Immature natural killer cell (primary cell): ENCODE data around the gene IQCK. TPM values are rescaled to one million over a fixed set of nuclear protein-coding genes. Genes with fewer than 3 reads are reported as not detected.

Source experiments
- DNase-seq, 3 donors: peaks; one replicate each; pipeline ENCODE4 v3.0.0; 2022; ENCODE audit warnings: mixed read lengths in 1 of 3
- H3K27ac Mint-ChIP-seq, 6 donors: one replicate each; pipeline ENCODE4 v1.8.0; 2020; ENCODE audit warnings: mixed read lengths in 6 of 6, mild to moderate bottlenecking in 5 of 6, inconsistent platforms in 4 of 6, moderate library complexity in 3 of 6
- H3K27me3 Mint-ChIP-seq, 3 donors: one replicate each; pipeline ENCODE4 v1.8.0; 2020 to 2021; ENCODE audit warnings: low read depth in 3 of 3, mild to moderate bottlenecking in 3 of 3, mixed read lengths in 3 of 3, moderate library complexity in 3 of 3, inconsistent platforms in 1 of 3
- H3K36me3 Mint-ChIP-seq, 3 donors: one replicate each; pipeline ENCODE4 v1.8.0; 2020; ENCODE audit warnings: mixed read lengths in 3 of 3, inconsistent platforms in 2 of 3, mild to moderate bottlenecking in 2 of 3
- H3K4me1 Mint-ChIP-seq, 2 donors: one replicate each; pipeline ENCODE4 v1.8.0; 2020; ENCODE audit warnings: inconsistent platforms in 2 of 2, mild to moderate bottlenecking in 2 of 2, mixed read lengths in 2 of 2, moderate library complexity in 1 of 2
- H3K4me3 Mint-ChIP-seq, 5 donors: one replicate each; pipeline ENCODE4 v1.8.0; 2020; ENCODE audit warnings: mild to moderate bottlenecking in 5 of 5, mixed read lengths in 5 of 5, inconsistent platforms in 3 of 5, moderate library complexity in 3 of 5
- H3K9me3 Mint-ChIP-seq, 6 donors: one replicate each; pipeline ENCODE4 v1.8.0; 2020; ENCODE audit warnings: mild to moderate bottlenecking in 6 of 6, mixed read lengths in 6 of 6, inconsistent platforms in 4 of 6, moderate library complexity in 3 of 6
- polyA plus RNA-seq, 3 donors: library from polyadenylated mRNA; unstranded; fragments of 300-500 nt; fragmentation: Illumina TruSeq; gene quantifications; one replicate each; pipeline ENCODE4 v1.2.3, GENCODE V29; 2021

Gene IQCK
- polyA plus RNA-seq, 3 donors from 2014 or later = 0.95 to 3.5 TPM; not detected in 1

GRCh38 chr16:19817122-19817521 lies 99.1 kb downstream of the IQCK start:
- Mint-ChIP-seq H3K27ac (no peak overlapping the region), H3K4me3 (no peak overlapping the region), H3K9me3 (peaks cover 0 to 6% (median 0%) of the 10 kb centered on the region in 6 donors), H3K36me3 (no peaks in the 10 kb centered on the region), H3K4me1 (no peaks in the 10 kb centered on the region), H3K27me3 (peaks cover 2 to 5% (median 3%) of the 10 kb centered on the region in 3 donors)
- no peak for DNase-seq

GRCh38 chr16:19817875-19818274 lies 99.8 kb downstream of the IQCK start:
- no peak for DNase-seq
- Mint-ChIP-seq H3K4me3 (no peak overlapping the region), H3K27me3 (peaks cover 0 to 5% (median 3%) of the 10 kb centered on the region in 3 donors), H3K27ac (no peak overlapping the region), H3K9me3 (peaks cover 0 to 4% (median 0%) of the 10 kb centered on the region in 6 donors), H3K36me3 (no peaks in the 10 kb centered on the region), H3K4me1 (no peaks in the 10 kb centered on the region)

- H3K36me3 Mint-ChIP-seq = no peaks in the 10 kb centered on the region
- no peak overlapping the region for H3K4me3 Mint-ChIP-seq
- H3K27ac Mint-ChIP-seq = no peak overlapping the region
- no peak for DNase-seq
- H3K4me1 Mint-ChIP-seq = no peaks in the 10 kb centered on the region
- peaks cover 0 to 5% (median 2%) of the 10 kb centered on the region in 3 donors for H3K27me3 Mint-ChIP-seq
- H3K9me3 Mint-ChIP-seq = no peaks in the 10 kb centered on the region
Measured at GRCh38 chr16:19822533-19822932, 104.5 kb downstream of the IQCK start.

- H3K4me1 Mint-ChIP-seq = no peaks in the 10 kb centered on the region
- H3K27me3 Mint-ChIP-seq = peaks cover 0 to 5% (median 2%) of the 10 kb centered on the region in 3 donors
- H3K36me3 Mint-ChIP-seq = no peaks in the 10 kb centered on the region
- H3K9me3 Mint-ChIP-seq = no peaks in the 10 kb centered on the region
- DNase-seq = no peak
- H3K27ac Mint-ChIP-seq = no peak overlapping the region
- H3K4me3 Mint-ChIP-seq = no peak overlapping the region
Measured at GRCh38 chr16:19823322-19823721, 105.3 kb downstream of the IQCK start.

GRCh38 chr16:19824216-19824615 lies 106.1 kb downstream of the IQCK start:
- no peak overlapping the region for H3K4me3 Mint-ChIP-seq
- H3K4me1 Mint-ChIP-seq = no peaks in the 10 kb centered on the region
- peaks cover 0 to 5% (median 0%) of the 10 kb centered on the region in 3 donors for H3K27me3 Mint-ChIP-seq
- no peaks in the 10 kb centered on the region for H3K36me3 Mint-ChIP-seq
- no peak overlapping the region for H3K27ac Mint-ChIP-seq
- no peak for DNase-seq
- no peaks in the 10 kb centered on the region for H3K9me3 Mint-ChIP-seq

GRCh38 chr16:19829844-19830692 lies 112.0 kb downstream of the IQCK start:
- no peaks in the 10 kb centered on the region for H3K4me1 Mint-ChIP-seq
- no peak overlapping the region for H3K27ac Mint-ChIP-seq
- no peaks in the 10 kb centered on the region for H3K9me3 Mint-ChIP-seq
- H3K27me3 Mint-ChIP-seq = peaks cover 0 to 2% (median 2%) of the 10 kb centered on the region in 3 donors
- DNase-seq = no peak
- no peak overlapping the region for H3K4me3 Mint-ChIP-seq
- H3K36me3 Mint-ChIP-seq = no peaks in the 10 kb centered on the region

GRCh38 chr16:19830902-19831560 lies 113.0 kb downstream of the IQCK start:
- H3K4me3 Mint-ChIP-seq = no peak overlapping the region
- H3K4me1 Mint-ChIP-seq = no peaks in the 10 kb centered on the region
- peaks cover 0 to 2% (median 2%) of the 10 kb centered on the region in 3 donors for H3K27me3 Mint-ChIP-seq
- H3K27ac Mint-ChIP-seq = no peak overlapping the region
- no peak for DNase-seq
- no peaks in the 10 kb centered on the region for H3K36me3 Mint-ChIP-seq
- H3K9me3 Mint-ChIP-seq = no peaks in the 10 kb centered on the region

- Mint-ChIP-seq H3K27me3 (peaks cover 0 to 4% (median 2%) of the 10 kb centered on the region in 3 donors), H3K4me3 (no peak overlapping the region), H3K36me3 (no peaks in the 10 kb centered on the region), H3K9me3 (no peaks in the 10 kb centered on the region), H3K4me1 (no peaks in the 10 kb centered on the region), H3K27ac (no peak overlapping the region)
- DNase-seq = no peak
Measured at GRCh38 chr16:19831678-19832077, 113.6 kb downstream of the IQCK start.

GRCh38 chr16:19833176-19833575 lies 115.1 kb downstream of the IQCK start:
- no peak overlapping the region for H3K4me3 Mint-ChIP-seq
- DNase-seq = no peak
- H3K4me1 Mint-ChIP-seq = no peaks in the 10 kb centered on the region
- H3K27ac Mint-ChIP-seq = no peak overlapping the region
- H3K27me3 Mint-ChIP-seq = peaks cover 0 to 5% (median 2%) of the 10 kb centered on the region in 3 donors
- no peaks in the 10 kb centered on the region for H3K9me3 Mint-ChIP-seq
- H3K36me3 Mint-ChIP-seq = no peaks in the 10 kb centered on the region

- Mint-ChIP-seq H3K27me3 (peaks cover 0 to 5% (median 2%) of the 10 kb centered on the region in 3 donors), H3K9me3 (no peaks in the 10 kb centered on the region), H3K27ac (no peak overlapping the region), H3K4me3 (no peak overlapping the region), H3K36me3 (no peaks in the 10 kb centered on the region), H3K4me1 (no peaks in the 10 kb centered on the region)
- no peak for DNase-seq
Measured at GRCh38 chr16:19833581-19833980, 115.5 kb downstream of the IQCK start.

GRCh38 chr16:19835196-19835595 lies 117.1 kb downstream of the IQCK start:
- Mint-ChIP-seq H3K4me1 (no peaks in the 10 kb centered on the region), H3K9me3 (no peaks in the 10 kb centered on the region), H3K4me3 (no peak overlapping the region), H3K27ac (no peak overlapping the region), H3K36me3 (no peaks in the 10 kb centered on the region), H3K27me3 (peaks cover 0 to 5% (median 2%) of the 10 kb centered on the region in 3 donors)
- no peak for DNase-seq

GRCh38 chr16:19835968-19836421 lies 117.9 kb downstream of the IQCK start:
- no peaks in the 10 kb centered on the region for H3K9me3 Mint-ChIP-seq
- no peak overlapping the region for H3K4me3 Mint-ChIP-seq
- no peaks in the 10 kb centered on the region for H3K4me1 Mint-ChIP-seq
- H3K27me3 Mint-ChIP-seq = peaks cover 0 to 5% (median 2%) of the 10 kb centered on the region in 3 donors
- no peaks in the 10 kb centered on the region for H3K36me3 Mint-ChIP-seq
- DNase-seq = no peak
- no peak overlapping the region for H3K27ac Mint-ChIP-seq

- no peaks in the 10 kb centered on the region for H3K4me1 Mint-ChIP-seq
- H3K4me3 Mint-ChIP-seq = no peak overlapping the region
- H3K27me3 Mint-ChIP-seq = peaks cover 0 to 5% (median 2%) of the 10 kb centered on the region in 3 donors
- no peaks in the 10 kb centered on the region for H3K9me3 Mint-ChIP-seq
- no peaks in the 10 kb centered on the region for H3K36me3 Mint-ChIP-seq
- H3K27ac Mint-ChIP-seq = no peak overlapping the region
- DNase-seq = no peak
Measured at GRCh38 chr16:19837331-19837980, 119.4 kb downstream of the IQCK start.
